GM19238 (cell line): ENCODE data around the gene USP30.
A peak's percentile ranks its signal among the peaks of the same experiment; 100 is the strongest.
"Not testable (repeated sequence)": the region's sequence is repeated elsewhere in the genome, so short reads cannot be mapped to it uniquely, and the experiment has no call there.

Experiments used
- DNase-seq: peaks from one replicate; pipeline ENCODE4 v3.0.0; 2011; ENCODE audit warnings: low spot score; ENCODE audit not compliant: insufficient read length

The USP30 gene

DNA sequence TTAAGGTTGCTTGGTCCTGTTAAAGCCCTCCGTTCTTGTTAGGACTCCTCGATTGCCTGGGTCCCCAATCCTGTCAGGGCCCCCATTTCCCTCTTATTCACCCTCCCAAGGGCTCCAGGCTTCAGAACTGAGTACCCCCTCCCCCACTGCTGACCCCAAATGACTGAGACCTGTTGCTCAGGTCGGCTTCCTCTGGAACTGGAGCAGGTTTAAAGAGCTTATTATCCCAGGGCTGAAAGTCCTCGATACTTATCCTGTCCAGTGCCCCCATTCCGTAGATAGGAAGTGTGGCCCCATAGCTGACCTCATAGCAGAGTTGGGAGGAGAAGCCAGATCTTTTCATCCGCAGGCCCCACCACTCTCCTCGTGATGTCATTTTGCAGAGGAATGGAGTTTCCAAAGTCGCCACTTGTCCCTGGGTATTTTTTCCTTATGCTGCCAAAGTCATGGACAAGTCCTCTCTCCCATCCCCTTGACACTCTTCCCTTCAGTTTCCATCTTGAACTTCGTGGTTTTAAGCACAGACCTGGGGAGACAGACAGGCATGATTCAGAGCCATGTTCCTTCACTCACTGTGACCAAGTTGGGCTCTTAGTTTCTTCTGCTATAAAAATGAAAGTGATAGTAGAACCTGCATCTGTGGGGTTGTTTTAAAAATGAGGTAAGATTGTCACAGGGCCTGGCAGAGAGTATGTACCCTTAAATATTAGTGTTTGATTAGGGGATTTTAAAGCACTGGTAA lies 1.2 kb downstream of the USP30 start:
- DNase-seq: peak; percentile 17

DNA sequence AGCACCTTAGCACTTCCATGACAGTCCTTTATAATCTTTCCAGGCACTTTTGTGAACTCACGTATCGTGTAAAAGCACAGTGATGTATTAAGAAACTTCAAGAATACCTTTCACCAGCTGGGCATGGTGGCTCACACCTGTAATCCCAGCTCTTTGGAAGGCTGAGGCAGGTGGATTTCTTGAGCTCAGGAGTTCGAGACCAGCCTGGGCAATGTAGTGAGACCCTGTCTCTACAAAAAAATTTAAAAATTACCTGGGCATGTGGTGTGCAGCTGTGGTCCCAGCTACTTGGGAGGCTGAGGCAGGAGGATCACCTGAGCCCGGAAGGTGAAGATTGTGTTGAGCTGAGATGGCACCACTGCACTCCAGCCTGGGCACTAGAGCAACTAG lies 1.7 kb downstream of the USP30 start:
- DNase-seq: not testable (repeated sequence)

- no peak for DNase-seq
Measured at GRCh38 chr12:109054520-109054919, 2.1 kb downstream of the USP30 start.

- DNase-seq: no peak
Measured at GRCh38 chr12:109056891-109057290, 4.5 kb downstream of the USP30 start.

GRCh38 chr12:109057376-109057775 lies 5.0 kb downstream of the USP30 start:
- DNase-seq: no peak

DNA sequence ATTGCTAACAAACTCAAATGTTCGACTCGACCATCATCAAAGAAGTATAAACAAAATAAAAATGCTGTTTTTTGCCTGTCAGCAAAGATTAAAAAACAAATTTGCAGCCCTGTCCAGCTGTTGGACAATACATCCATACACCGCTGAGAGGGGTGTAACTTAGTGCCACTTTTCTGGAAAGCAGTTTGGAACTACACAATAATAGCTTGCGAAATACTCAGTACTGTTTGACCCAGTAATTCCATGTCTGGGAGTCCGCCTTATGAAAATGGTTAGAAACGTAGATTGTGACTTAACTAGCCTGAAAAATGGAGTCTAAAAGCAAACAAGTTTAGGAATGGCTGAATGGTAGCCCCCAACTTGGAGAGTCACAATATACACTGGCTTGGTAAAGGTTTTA lies 6.4 kb downstream of the USP30 start:
- DNase-seq: no peak

DNA sequence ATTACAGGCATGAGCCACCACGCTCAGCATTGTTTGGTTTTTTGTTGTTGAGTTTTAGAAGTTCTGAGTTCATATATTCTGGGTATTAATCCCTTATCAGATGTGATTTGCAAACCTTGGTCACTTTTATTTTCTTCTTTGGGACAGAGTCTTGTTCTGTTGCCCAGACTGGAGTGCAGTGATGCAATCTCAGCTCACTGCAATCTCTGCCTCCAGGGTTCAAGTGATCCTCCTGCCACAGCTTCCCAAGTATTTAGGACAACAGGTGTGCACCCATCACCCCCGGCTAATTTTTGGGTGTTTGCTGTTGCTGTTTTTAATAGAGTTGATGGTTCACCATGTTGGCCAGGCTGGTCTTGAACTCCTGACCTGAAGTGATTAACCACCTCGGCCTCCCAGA lies 11.8 kb downstream of the USP30 start:
- no peak for DNase-seq

- DNase-seq: no peak
Measured at GRCh38 chr12:109065154-109065852, 12.9 kb downstream of the USP30 start.

DNA sequence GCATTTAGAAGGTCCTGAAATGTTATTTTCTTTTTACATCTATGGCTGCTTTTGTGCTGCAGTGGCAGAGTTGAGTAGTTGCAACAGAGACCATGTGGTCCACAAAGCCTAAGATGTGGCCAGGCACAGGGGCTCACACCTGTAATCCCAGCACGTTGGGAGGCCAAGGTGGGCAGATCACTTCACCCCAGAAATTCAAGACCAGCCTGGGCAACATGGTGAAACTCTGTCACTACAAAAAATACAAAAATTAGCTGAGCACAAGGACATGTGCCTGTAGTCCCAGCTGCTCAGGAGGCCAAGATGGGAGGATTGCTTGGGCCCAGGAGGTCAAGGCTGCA lies 13.4 kb downstream of the USP30 start:
- DNase-seq: no peak

DNA sequence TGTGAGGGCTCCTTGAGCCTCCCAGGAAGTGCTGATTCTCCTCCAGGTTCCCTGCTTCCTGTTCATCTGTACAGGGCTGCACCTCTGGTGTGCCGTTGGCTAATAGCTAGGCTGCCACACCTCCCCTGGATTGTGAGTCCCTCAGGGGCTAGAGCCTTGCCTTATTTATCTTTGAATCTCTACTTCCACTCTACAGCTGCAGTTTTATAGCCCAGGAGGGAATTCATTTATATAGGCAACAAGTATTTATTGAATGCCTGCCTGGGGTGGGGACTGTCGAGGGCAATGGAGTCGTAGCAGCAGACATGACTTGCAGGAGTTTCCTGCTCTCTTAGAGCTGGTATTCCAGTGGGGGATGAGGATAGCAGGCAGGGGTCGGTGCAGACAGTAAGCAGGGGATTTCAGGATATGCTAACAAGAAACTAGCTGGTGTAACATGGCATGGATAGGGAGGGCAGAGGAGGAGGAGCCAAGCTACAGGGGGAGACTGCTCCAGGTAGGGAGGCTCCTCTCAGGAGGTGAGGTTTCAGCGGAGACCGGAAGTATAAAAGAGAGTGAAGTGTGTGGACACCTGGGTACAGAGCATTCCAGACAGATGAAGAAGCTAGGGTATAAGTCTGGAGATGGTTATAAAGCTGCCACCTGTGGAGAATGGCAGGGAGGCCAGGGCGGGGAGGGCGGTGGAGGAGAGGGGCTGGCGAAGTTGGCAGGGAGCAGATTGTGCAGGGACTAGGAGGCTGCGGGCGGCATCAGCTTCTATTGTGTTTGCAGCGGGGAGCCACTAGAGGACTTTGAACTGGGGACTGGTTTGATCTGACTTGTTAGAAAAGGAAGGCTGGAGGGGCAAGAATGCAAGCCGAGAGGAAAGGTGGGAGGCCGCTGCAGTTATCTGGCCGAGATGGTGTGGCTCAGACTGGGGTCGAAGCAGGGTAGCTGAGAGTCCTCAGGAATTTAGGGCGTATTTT lies 17.2 kb downstream of the USP30 start:
- DNase-seq: no peak

DNA sequence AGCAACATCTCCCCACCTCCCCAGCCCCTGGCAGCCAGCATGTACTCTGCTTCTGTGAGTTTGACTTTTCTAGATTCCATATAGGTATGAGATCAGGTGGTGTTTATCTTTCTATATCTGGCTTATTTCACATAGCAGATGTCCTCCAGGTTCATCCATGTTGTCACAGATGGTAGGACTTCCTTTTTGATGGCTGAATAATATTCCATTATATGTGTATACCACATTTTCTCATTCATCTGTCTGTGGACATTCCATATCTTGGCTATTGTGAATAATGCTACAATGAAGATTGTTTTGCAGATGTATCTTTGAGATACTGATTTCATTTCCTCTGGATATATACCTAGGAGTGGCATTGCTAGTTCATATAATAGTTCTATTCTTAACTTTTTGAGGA lies 22.5 kb downstream of the USP30 start:
- no peak for DNase-seq

GRCh38 chr12:109082751-109083150 lies 30.4 kb downstream of the USP30 start:
- DNase-seq: no peak

DNA sequence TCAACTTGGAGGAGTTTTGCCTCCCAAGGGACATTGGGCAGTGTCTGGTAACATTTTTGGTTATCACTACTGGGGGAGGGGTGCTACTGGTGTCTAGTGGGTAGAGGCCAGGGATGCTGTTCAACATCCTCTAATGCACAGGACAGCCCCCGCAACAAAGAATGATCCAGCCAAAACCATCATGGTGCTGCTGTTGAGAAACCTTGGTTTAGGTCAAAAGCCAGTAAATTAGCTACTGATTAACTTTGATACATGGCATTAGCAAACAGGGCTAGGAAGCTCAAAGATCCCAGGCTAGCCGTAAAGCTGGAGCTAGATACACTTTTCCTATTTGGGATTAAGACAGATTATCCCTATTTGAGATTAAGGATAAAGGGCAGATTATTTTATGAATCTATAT lies 32.0 kb downstream of the USP30 start:
- DNase-seq: no peak

GRCh38 chr12:109085590-109085989 lies 33.2 kb downstream of the USP30 start:
- DNase-seq: no peak

DNA sequence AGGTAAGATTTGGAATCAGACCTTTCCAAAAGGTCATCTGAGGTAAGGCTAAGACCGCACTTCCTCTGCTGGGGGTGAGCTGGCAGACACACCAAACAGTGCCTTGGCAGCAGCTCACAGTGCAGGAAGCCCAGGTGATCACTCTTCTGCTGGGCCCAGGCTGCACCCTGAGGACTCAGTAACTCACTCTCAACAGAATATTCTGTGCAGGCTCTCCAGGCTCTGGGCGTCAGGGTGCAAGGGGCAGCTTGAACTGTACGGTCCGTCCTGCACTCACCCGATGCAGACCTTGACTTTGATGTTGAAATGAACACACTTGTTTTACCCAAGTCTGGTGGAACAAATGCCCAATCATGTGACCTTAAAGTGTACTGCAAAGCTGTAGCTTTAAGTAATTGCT lies 34.9 kb downstream of the USP30 start:
- no peak for DNase-seq

DNA sequence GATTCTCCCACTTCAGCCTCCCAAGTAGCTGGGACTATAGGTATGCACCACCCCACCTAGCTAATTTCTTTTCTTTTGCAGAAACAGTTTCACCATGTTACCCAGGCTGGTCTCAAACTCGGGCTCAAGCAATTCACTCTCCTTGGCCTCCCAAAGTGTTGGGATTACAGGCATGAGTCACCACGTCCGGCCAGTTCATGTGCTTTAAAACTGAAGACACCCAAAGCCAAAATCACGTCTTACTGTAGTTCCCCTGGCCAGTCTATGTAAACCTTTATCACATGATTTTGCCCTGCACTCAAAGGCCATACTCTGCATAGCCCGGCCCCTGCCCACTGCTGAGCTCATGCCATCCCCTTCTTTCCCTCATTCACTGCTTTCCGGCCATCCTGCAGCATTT lies 36.4 kb downstream of the USP30 start:
- no peak for DNase-seq

DNA sequence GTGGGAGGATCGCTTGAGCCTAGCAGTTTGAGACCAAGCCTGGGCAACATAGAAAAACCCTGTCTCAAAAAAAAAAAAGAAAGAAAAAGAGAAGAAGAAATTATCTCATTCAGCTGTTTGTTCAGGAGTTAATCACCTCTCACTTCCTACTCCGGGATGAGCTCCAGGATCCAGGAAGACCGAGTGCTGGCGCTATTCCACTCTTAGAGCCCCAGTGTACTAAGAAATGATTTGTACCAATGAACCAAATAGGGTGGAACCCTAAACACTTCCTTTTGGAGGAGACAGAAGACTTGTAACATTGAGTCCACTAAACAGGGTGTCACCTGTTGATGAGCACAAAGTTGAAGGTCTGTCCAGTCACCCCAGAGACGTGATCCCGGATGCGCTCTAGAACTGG lies 37.3 kb downstream of the USP30 start:
- no peak for DNase-seq

DNA sequence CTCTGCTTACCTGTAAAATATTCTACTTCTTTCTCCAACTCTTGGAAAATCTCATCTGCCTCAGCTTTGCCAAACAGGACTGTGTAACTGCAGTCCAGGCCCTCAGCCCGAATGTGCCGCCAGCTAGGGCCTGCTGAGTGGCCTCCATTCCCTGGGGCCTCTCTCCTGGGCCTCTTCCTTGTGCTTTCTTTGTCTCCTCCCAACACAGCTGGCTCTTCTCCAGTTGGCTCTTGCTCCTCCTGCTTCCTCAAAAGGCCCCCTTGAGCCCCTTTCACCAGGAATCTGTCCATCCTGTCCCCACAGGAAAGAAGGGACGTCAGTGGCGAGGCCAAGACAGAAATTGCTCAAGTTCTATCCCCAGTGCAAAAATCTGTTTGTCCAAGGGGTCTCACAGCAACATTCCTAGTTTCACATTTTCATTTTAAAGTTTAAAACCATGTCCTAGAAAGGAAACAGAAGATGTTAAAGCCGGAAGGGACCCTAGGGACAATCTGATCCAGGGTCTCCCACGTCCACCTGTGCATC lies 40.2 kb downstream of the USP30 start:
- no peak for DNase-seq

- peak; percentile 88 for DNase-seq
Measured at GRCh38 chr12:109093022-109093918, 40.9 kb downstream of the USP30 start, which contains the start of gene ALKBH2. ALKBH2 (minus strand) TSS chr12:109093472; CDS start chr12:109092786, 686 bp downstream.

DNA sequence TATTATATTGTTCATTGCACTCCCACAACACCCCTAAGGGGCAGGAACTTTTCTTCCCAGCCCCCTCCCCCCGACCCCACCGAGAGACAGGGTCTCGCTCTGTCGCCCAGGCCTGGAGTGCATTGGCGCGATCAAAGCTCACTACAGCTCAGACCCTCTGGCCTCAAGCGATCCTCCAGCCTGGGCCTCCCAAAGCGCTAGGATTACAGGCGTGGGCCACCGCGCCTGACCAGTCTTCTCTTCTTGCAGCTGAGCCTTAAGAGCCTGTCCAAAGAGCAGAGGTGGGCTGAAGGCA lies 44.7 kb downstream of the USP30 start:
- no peak for DNase-seq
